Spleen (tissue), 7 donors: ENCODE data around the gene PLXNC1.

ENCODE experiments used
- CTCF ChIP-seq, 11 experiments: fragments of 200-600 bp in 7 of 11; fragments of 450-650 bp in 4 of 11; sonication (generic) in 4 of 11; IDR thresholded peaks in 8 of 11; conservative IDR thresholded peaks in 3 of 11; 1 replicate in 7 of 11; 2 replicates in 4 of 11; pipeline versions ENCODE4 v1.4.0 to v1.8.0; 2016 to 2021; ENCODE audit warnings: antibody characterized with exemption in 11 of 11, inconsistent platforms in 4 of 11, mild to moderate bottlenecking in 1 of 11
- POLR2A ChIP-seq, 3 donors: fragments of 450-650 bp; IDR thresholded peaks; one replicate each; pipeline ENCODE4 v1.5.1; 2017; ENCODE audit warnings: antibody characterized with exemption in 3 of 3, mild to moderate bottlenecking in 1 of 3
- POLR2AphosphoS5 ChIP-seq, 3 donors: sonication (generic); formaldehyde crosslinking; IDR thresholded peaks; one replicate each; pipeline ENCODE4 v1.5.1; 2017; ENCODE audit warnings: antibody characterized with exemption in 3 of 3
- donor health status: DM: no; HTN: no; CAD: no; lungs with moderate emphysema.
- donor health status: DM: no; HTN: no; CAD: no.
- donor health status: DM: no; HTN: no; CAD: no.

- no peak for TF ChIP-seq CTCF (IDR thresholded peaks at IDR 0.05 in 8 of 11, conservative IDR thresholded peaks at IDR 0.05 in 3 of 11)
- no peak for TF ChIP-seq POLR2A (IDR thresholded peaks at IDR 0.05)
- no peak for TF ChIP-seq POLR2AphosphoS5 (IDR thresholded peaks at IDR 0.05)
Measured at GRCh38 chr12:94178882-94179281, 30.5 kb downstream of the PLXNC1 start.
